ENCODE results near the gene VGLL1. TPM values are rescaled to one million over a fixed set of nuclear protein-coding genes. Genes with fewer than 3 reads are reported as not detected.

The VGLL1 gene
- total and polyA plus RNA-seq, 4 donors = not detected

- WGBS = 70% methylated on average over 4 of the region's 4 CpGs
- H3K4me3 ChIP-seq (ENCODE audit: low read depth in 1 of 3, low read length in 3 of 3) = no peak overlapping the region
- H3K36me3 ChIP-seq (ENCODE audit: control insufficient read depth in 4 of 4, insufficient read depth in 3 of 4, low read depth in 1 of 4, low read length in 3 of 4) = no peaks in the 10 kb centered on the region
- H3K27me3 ChIP-seq (ENCODE audit: control insufficient read depth in 4 of 4, insufficient read depth in 4 of 4, low read length in 3 of 4) = no peaks in the 10 kb centered on the region
- no peak overlapping the region for H3K9ac ChIP-seq (ENCODE audit: low read depth in 1 of 2, low read length in 2 of 2)
- no peak overlapping the region for H3K27ac ChIP-seq (ENCODE audit: low read depth in 1 of 2, low read length in 2 of 2)
- DNase-seq (ENCODE audit: low spot score) = no peak
- H3K9me3 ChIP-seq (ENCODE audit: control insufficient read depth in 4 of 4, low read length in 3 of 4) = no peaks in the 10 kb centered on the region
- TF ChIP-seq NR2F2 (IDR thresholded peaks at IDR 0.05) (no peak), RAD21 (IDR thresholded peaks at IDR 0.05) (no peak), REST (IDR thresholded peaks at IDR 0.05) (no peak), YY1 (IDR thresholded peaks at IDR 0.05) (no peak), ZBTB33 (IDR thresholded peaks at IDR 0.05) (no peak), EGR1 (IDR thresholded peaks at IDR 0.05; ENCODE audit: low read depth in 2 of 2) (no peak), TAF1 (conservative IDR thresholded peaks at IDR 0.05) (no peak), FOXA1 (IDR thresholded peaks at IDR 0.05) (no peak), RXRA (IDR thresholded peaks at IDR 0.05) (no peak), JUND (IDR thresholded peaks at IDR 0.05) (no peak), FOXA2 (IDR thresholded peaks at IDR 0.05) (no peak), GABPA (IDR thresholded peaks at IDR 0.05 in 1 of 2, conservative IDR thresholded peaks at IDR 0.05 in 1 of 2) (no peak), HNF4G (IDR thresholded peaks at IDR 0.05) (no peak), ATF3 (IDR thresholded peaks at IDR 0.05) (no peak), SP1 (IDR thresholded peaks at IDR 0.05) (no peak), HNF4A (conservative IDR thresholded peaks at IDR 0.05) (no peak), MAX (IDR thresholded peaks at IDR 0.05) (no peak)
- TF ChIP-seq, protein P1, sequence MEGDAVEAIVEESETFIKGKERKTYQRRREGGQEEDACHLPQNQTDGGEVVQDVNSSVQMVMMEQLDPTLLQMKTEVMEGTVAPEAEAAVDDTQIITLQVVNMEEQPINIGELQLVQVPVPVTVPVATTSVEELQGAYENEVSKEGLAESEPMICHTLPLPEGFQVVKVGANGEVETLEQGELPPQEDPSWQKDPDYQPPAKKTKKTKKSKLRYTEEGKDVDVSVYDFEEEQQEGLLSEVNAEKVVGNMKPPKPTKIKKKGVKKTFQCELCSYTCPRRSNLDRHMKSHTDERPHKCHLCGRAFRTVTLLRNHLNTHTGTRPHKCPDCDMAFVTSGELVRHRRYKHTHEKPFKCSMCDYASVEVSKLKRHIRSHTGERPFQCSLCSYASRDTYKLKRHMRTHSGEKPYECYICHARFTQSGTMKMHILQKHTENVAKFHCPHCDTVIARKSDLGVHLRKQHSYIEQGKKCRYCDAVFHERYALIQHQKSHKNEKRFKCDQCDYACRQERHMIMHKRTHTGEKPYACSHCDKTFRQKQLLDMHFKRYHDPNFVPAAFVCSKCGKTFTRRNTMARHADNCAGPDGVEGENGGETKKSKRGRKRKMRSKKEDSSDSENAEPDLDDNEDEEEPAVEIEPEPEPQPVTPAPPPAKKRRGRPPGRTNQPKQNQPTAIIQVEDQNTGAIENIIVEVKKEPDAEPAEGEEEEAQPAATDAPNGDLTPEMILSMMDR (IDR thresholded peaks at IDR 0.05; ENCODE audit: low read depth, low read length, missing input control) = no peak
- no peaks in the 10 kb centered on the region for H3K4me1 ChIP-seq (ENCODE audit: control insufficient read depth in 4 of 4, insufficient read depth in 4 of 4, low read length in 3 of 4)
Measured at GRCh38 chrX:136584545-136584944, 52.5 kb downstream of the VGLL1 start.
